NCI-H2171 (cell line): ENCODE data around the gene MRPL54.
"Not testable (repeated sequence)": the region's sequence is repeated elsewhere in the genome, so short reads cannot be mapped to it uniquely, and the experiment has no call there.

Source experiments
- DNase-seq: peaks from one replicate; lab custom pipeline; 2025; lab: John Stamatoyannopoulos, UW

Gene MRPL54

DNA sequence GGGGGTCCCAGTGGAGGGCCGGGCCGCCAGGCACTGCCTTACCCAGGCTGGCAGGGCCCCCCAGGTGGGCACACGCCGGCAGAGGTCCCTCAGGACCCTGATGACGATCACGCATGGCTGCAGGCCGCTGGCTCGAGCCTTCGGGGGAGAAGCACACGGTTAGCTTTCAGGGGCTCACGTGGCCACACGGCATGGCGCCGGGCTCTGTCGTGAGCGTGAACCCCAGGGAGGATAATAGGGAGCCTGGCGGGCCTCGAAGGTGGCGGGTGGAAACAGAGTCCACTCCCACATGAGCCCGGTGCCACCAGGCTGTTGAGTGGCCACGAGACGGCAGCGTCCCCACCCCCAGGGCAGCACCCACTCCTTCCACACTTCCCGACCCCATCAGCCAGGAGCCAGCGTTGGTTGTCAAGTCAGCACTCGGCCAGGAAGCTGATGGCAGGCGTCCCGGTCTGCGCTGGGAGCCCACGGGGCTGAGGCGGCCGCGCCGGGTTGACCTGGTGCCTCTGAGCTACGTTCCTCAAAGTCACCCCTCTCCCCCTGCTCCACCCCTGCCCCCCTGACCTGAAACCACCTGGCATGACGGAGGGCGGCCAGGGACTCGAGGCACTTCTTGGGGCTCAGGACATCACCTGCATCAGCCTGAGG, 48.4 kb downstream of the MRPL54 start:
- DNase-seq, result no peak

DNA sequence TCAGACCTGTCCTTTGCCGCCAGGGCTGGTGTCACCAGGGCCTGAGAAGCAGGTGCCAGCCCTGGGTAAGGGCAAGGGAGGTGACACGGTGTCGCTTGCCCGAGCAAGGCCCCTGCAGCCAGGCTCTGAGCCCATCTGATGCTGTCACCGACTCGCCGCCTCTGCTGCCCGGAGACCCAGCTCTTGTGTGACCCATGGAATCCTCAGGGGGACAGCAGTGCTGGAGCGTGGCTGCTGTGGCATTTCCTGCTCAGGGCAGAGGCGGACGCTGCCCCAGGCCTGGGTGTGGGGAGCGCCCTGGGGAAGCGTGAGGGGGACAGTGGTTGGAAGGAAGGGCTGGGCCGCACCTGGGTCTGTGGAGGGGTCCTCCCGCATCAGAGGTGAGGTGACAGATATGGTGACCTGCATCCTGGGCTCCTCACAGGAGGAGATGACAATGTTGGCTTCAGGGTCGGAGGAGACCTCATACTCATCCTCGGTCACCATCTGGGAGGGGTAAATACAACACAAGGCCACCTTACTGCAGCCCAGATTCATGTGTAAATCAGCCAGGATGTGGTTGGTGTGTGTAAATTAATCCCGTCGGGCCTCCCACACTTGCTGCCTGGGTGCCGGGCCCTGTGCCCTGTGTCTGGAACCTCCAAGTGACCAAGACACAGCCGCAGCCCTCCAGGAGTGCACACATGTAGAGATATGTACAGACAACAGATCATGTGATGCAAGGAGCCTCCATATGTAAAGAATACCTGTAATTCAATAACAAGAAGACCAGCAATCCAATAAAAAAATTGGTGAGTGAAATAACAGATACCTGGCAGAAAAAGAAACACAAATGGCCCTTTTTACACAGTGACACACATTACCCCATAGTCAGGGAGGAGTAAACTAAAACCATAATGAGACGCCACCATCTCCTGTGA, 51.3 kb downstream of the MRPL54 start:
- DNase-seq, result no peak

DNA sequence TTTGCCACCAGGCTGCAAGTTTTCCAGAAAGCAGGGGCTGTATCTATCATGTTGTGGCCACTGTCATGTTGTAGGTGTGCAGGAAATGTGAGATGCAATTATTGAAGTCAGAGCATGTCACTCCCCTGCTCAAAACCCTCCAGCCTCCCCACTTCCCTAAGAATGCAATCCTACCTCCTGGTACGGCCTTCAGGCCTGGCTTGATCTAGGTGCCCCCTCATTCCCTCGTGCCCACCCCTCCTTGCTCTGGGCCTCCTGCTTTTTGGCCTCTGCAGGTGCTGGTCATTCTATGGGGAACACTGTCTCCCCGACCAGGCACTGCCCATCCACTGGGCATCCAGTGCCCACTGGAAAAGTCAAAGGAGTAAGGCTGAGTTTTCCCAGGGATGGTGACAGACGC, 52.2 kb downstream of the MRPL54 start:
- no peak for DNase-seq

DNA sequence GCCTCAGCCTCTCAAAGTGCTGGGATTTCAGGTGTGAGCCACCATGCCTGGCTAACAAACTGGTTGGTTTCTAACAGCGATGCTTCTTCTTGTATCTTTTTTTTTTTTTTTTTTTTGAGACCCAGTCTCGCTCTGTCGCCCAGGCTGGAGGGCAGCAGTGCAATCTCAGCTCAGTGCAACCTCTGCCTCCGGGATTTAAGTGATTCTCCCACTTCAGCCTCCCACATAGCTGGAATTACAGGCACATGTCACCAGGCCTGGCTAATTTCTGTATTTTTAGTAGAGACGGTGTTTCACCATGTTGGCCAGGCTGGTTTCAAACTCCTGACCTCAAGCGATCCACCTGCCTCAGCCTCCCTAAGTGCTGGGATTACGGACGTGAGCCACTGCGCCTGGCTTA, 53.7 kb downstream of the MRPL54 start:
- DNase-seq, result not testable (repeated sequence)

DNA sequence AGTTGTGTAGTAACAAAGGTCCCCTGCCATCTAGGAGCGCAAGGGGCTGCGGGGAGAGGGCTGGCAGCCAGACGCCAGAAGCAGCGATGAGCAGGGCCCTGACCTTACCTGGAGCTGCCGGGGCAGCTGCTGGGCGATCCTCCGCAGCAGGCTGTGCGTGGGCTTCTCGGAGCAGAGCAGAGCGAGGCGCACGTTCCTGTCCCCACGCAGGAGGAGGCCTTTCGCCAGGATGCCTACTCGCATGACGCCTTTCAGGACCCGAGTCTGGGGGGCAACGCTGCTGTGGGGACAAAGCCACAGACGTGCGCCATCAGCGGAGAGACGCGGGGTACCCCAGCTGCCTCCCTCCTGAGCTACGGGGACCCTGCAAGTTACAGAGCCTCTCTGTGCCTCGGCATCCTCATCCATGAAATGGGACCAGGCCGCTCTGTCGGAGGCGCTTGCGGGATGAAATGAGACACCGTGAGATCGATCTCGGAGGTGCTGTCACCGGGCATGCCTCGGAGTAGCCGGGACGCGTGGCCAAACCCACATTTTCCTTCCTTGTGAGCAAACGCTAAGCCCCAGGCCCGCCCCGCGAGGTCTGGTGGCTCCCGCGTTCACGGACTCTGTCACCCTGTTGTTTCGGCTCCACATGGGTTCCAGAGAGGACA, 54.2 kb downstream of the MRPL54 start:
- no peak for DNase-seq
